Measurements from ENCODE around the gene FICD.

The FICD gene

GRCh38 chr12:108567406-108568337 is 52.6 kb downstream of the FICD start:
- DNase-seq (ENCODE audit: low read depth) = no peak

DNA sequence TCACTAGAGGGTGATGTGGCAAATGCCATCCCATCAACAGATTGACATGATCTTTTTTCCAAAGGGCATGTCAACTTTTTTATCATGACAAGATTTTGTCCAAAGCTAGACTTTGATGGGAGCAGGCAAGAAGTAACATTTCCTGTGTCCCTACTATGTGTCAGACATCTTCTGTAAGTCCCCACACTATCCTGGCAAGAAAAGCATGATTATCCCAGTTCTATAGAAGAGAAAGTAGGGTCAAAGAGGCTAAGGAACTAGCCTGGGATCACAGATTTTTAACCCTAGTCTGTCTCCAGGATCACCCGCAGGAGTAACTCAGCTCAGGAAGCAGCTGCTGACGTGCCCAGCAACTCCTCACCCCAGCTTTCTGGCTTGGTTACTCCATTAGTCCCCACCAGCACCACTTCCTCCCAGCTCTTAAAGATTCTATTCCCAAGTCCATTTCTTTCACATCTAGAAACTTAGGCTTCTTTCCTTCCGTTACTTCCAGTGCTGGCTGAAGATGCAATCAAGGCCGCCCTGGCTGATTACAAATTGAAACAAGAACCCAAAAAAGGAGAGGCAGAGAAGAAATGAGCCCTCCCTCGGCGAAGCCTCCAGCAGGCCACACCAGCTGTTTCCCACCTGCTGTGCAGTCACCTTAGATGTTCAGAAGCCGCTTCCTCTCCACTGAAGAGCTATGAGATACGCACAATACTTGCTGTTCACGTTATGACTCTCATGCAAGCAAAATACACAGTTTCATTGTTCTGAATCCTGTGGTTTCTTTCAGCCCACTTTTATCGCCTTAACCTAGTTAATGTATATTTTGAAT is 53.5 kb downstream of the FICD start:
- no peak for DNase-seq (ENCODE audit: low read depth)
